Naive thymus-derived CD4-positive, alpha-beta T cell (primary cell): Measurements from ENCODE around the gene PSPH. TPM values are rescaled to one million over a fixed set of nuclear protein-coding genes. Genes with fewer than 3 reads are reported as not detected.
"Not testable (repeated sequence)": the region's sequence is repeated elsewhere in the genome, so short reads cannot be mapped to it uniquely, and the experiment has no call there.

Experiments
- ATAC-seq: fragments of 150-1000 bp; cut with Tn5 transposase; 2 replicates; pipeline ENCODE4 v1.10.0; 2021; ENCODE audit warnings: mild to moderate bottlenecking, moderate library complexity
- CTCF ChIA-PET: fragments of 350-600 bp; sonication (Branson Sonifier 250); formaldehyde crosslinking; loops from one replicate; lab custom pipeline; 2021; ENCODE audit warnings: antibody characterized with exemption; lab: Charles Lee
- POLR2A ChIA-PET: fragments of 350-600 bp; sonication (Branson Sonifier 250); formaldehyde crosslinking; loops from one replicate; lab custom pipeline; 2021; ENCODE audit warnings: antibody characterized with exemption, inconsistent platforms; lab: Charles Lee
- DNase-seq, 9 donors: peaks; one replicate each; pipeline versions ENCODE4 v3.0.0 to v3.0.0-alpha.2; 2020 to 2022; ENCODE audit warnings: mixed read lengths in 1 of 9
- H3K27ac ChIP-seq: one replicate; pipeline ENCODE4 v1.7.0; 2013; ENCODE audit warnings: mild to moderate bottlenecking, low read depth, low read length, moderate library complexity
- H3K27me3 ChIP-seq, 2 donors: one replicate each; pipeline ENCODE4 v1.7.0; 2013; ENCODE audit warnings: low read length in 2 of 2, mild to moderate bottlenecking in 2 of 2, moderate library complexity in 2 of 2; ENCODE audit not compliant: control insufficient read depth in 2 of 2, insufficient read depth in 2 of 2
- H3K36me3 ChIP-seq, 3 experiments: 1 replicate in 2 of 3; 2 replicates in 1 of 3; pipeline ENCODE4 v1.7.0; 2013; ENCODE audit warnings: low read length in 3 of 3, mild to moderate bottlenecking in 3 of 3, moderate library complexity in 1 of 3; ENCODE audit not compliant: insufficient read depth in 3 of 3, control insufficient read depth in 2 of 3
- H3K4me1 ChIP-seq, 2 donors: one replicate each; pipeline ENCODE4 v1.7.0; 2013; ENCODE audit warnings: low read length in 2 of 2, mild to moderate bottlenecking in 2 of 2, moderate library complexity in 1 of 2; ENCODE audit not compliant: control insufficient read depth in 2 of 2, insufficient read depth in 2 of 2
- H3K4me3 ChIP-seq: 2 replicates; pipeline ENCODE4 v1.7.0; 2013; ENCODE audit warnings: mild to moderate bottlenecking, low read length
- H3K9me3 ChIP-seq, 3 experiments: 1 replicate in 2 of 3; 2 replicates in 1 of 3; pipeline ENCODE4 v1.7.0; 2013; ENCODE audit warnings: low read length in 3 of 3; ENCODE audit not compliant: control insufficient read depth in 2 of 3
- H3K27ac Mint-ChIP-seq, 9 donors: one replicate each; pipeline ENCODE4 v1.8.0; 2020 to 2022; ENCODE audit warnings: mixed read lengths in 9 of 9, mild to moderate bottlenecking in 8 of 9, moderate library complexity in 5 of 9, inconsistent platforms in 2 of 9
- H3K27me3 Mint-ChIP-seq, 5 donors: one replicate each; pipeline ENCODE4 v1.8.0; 2021 to 2022; ENCODE audit warnings: mixed read lengths in 5 of 5, mild to moderate bottlenecking in 1 of 5
- H3K36me3 Mint-ChIP-seq, 5 donors: one replicate each; pipeline ENCODE4 v1.8.0; 2020 to 2022; ENCODE audit warnings: mixed read lengths in 5 of 5, mild to moderate bottlenecking in 3 of 5, inconsistent platforms in 1 of 5
- H3K4me1 Mint-ChIP-seq, 7 donors: one replicate each; pipeline ENCODE4 v1.8.0; 2020 to 2022; ENCODE audit warnings: mixed read lengths in 7 of 7, mild to moderate bottlenecking in 3 of 7, inconsistent platforms in 1 of 7
- H3K4me3 Mint-ChIP-seq, 10 donors: one replicate each; pipeline ENCODE4 v1.8.0; 2020 to 2022; ENCODE audit warnings: mild to moderate bottlenecking in 10 of 10, mixed read lengths in 10 of 10, moderate library complexity in 6 of 10, inconsistent platforms in 2 of 10
- H3K9me3 Mint-ChIP-seq, 11 donors: one replicate each; pipeline ENCODE4 v1.8.0; 2020 to 2022; ENCODE audit warnings: mixed read lengths in 11 of 11, mild to moderate bottlenecking in 4 of 11, inconsistent platforms in 1 of 11, moderate library complexity in 1 of 11
- intact Hi-C, 2 donors: fragments of 100-400 bp; cut with micrococcal nuclease; formaldehyde crosslinking; loops; one replicate each; pipeline ENCODE4 v1.15.1; 2023
- polyA plus RNA-seq, 2 donors: library from polyadenylated mRNA; unstranded; fragments of 300-500 nt; fragmentation: Illumina TruSeq; gene quantifications; one replicate each; pipeline ENCODE4 v1.2.3, GENCODE V29; 2021
- total RNA-seq, 6 experiments: library from RNA in 5 of 6; stranded (reverse) in 5 of 6; gene quantifications; 1 replicate in 5 of 6; 2 replicates in 1 of 6; pipeline ENCODE4 v1.2.3 and lab custom pipeline; 2021 to 2026

PSPH gene
- total and polyA plus RNA-seq, 7 experiments from 2014 or later = 3.5 to 10.4 (median 6.5) TPM

GRCh38 chr7:56040730-56041129 lies 10.5 kb downstream of the PSPH start:
- CTCF ChIA-PET = no interaction called here
- H3K4me1 ChIP-seq = no peaks in the 10 kb centered on the region
- peaks cover 0 to 4% (median 0%) of the 10 kb centered on the region in 7 donors for H3K4me1 Mint-ChIP-seq
- no peak overlapping the region for H3K27ac Mint-ChIP-seq
- intact Hi-C loops = no loop called here
- no peak overlapping the region for H3K4me3 ChIP-seq
- H3K27me3 Mint-ChIP-seq = no peaks in the 10 kb centered on the region
- H3K36me3 ChIP-seq = no peaks in the 10 kb centered on the region
- DNase-seq = no peak
- ATAC-seq = no peak
- H3K9me3 ChIP-seq = no peaks in the 10 kb centered on the region
- H3K4me3 Mint-ChIP-seq = no peak overlapping the region
- H3K9me3 Mint-ChIP-seq = no peaks in the 10 kb centered on the region
- no peaks in the 10 kb centered on the region for H3K27me3 ChIP-seq
- no peak overlapping the region for H3K27ac ChIP-seq
- H3K36me3 Mint-ChIP-seq = no peaks in the 10 kb centered on the region
- POLR2A ChIA-PET = no interaction called here

- no peaks in the 10 kb centered on the region for H3K27me3 Mint-ChIP-seq
- H3K4me3 Mint-ChIP-seq = peak overlapping the region; percentile 78 to 96 (median 88)
- no peaks in the 10 kb centered on the region for H3K9me3 Mint-ChIP-seq
- H3K36me3 Mint-ChIP-seq = peaks cover 0 to 2% (median 0%) of the 10 kb centered on the region in 5 donors
- Histone ChIP-seq H3K27ac (peak overlapping the region; percentile 70), H3K27me3 (no peaks in the 10 kb centered on the region), H3K9me3 (no peaks in the 10 kb centered on the region), H3K4me1 (no peaks in the 10 kb centered on the region), H3K4me3 (peak overlapping the region; percentile 63), H3K36me3 (no peaks in the 10 kb centered on the region)
- intact Hi-C loops = loop anchor here (1.0 to 2.0 kb wide), 4 partner anchors 17 to 41 kb away; partner anchors contain the start of genes CCT6A (in 2 of the 2), PSPH (in 2 of the 2) and SUMF2 (in 2 of the 2)
- DNase-seq (peak; percentile 51 to 81 (median 77)), ATAC-seq (peak; percentile 98)
- ChIA-PET POLR2A (interaction anchor here (0.6 to 1.5 kb wide), 5 partner anchors 17 to 669 kb away, joined by 3 to 5 read pairs (median 3); partner anchors contain the start of genes CCT6A, CHCHD2, LANCL2 and PSPH), CTCF (interaction anchor here (0.6 kb wide), 1 partner anchor 137 kb away, joined by 4 read pairs; no protein-coding TSS in a partner anchor)
- H3K4me1 Mint-ChIP-seq = peaks cover 5 to 18% (median 15%) of the 10 kb centered on the region in 7 donors
- H3K27ac Mint-ChIP-seq = peak overlapping the region; percentile 9 to 90 (median 75)
These were observed 17.4 kb downstream of the PSPH start for GRCh38 chr7:56033671-56034432.

GRCh38 chr7:56032578-56032977 lies 18.7 kb downstream of the PSPH start:
- CTCF ChIA-PET, H3K4me3 ChIP-seq, H3K4me1 ChIP-seq, H3K9me3 ChIP-seq, H3K27ac ChIP-seq, DNase-seq, ATAC-seq, H3K36me3 ChIP-seq, H3K27me3 Mint-ChIP-seq, H3K36me3 Mint-ChIP-seq, POLR2A ChIA-PET, H3K27me3 ChIP-seq, H3K9me3 Mint-ChIP-seq: not testable (repeated sequence)
- intact Hi-C loops = loop anchor here in 1 of 2 donors (2.0 kb wide), 2 partner anchors 32 to 42 kb away; partner anchors contain the start of gene SUMF2
- Mint-ChIP-seq H3K4me1 (peaks cover 5 to 18% (median 15%) of the 10 kb centered on the region in 7 donors), H3K27ac (peak overlapping the region in 1 of 9 donors; percentile 56), H3K4me3 (peak overlapping the region in 7 of 10 donors; percentile 5 to 84 (median 33))

GRCh38 chr7:56031556-56031955 lies 19.7 kb downstream of the PSPH start:
- Mint-ChIP-seq H3K4me1 (peaks cover 5 to 18% (median 15%) of the 10 kb centered on the region in 7 donors), H3K27ac (peak overlapping the region in 4 of 9 donors; percentile 11 to 75 (median 35)), H3K4me3 (peak overlapping the region in 3 of 10 donors; percentile 19 to 38 (median 21))
- H3K27me3 Mint-ChIP-seq, ATAC-seq, H3K4me1 ChIP-seq, H3K27me3 ChIP-seq, CTCF ChIA-PET, H3K4me3 ChIP-seq, H3K36me3 ChIP-seq, POLR2A ChIA-PET, H3K27ac ChIP-seq, H3K36me3 Mint-ChIP-seq, DNase-seq, H3K9me3 Mint-ChIP-seq, H3K9me3 ChIP-seq, intact Hi-C loops: not testable (repeated sequence)

- Mint-ChIP-seq H3K27me3 (no peaks in the 10 kb centered on the region), H3K27ac (no peak overlapping the region), H3K4me3 (no peak overlapping the region), H3K4me1 (peaks cover 5 to 18% (median 15%) of the 10 kb centered on the region in 7 donors), H3K36me3 (peaks cover 0 to 8% (median 5%) of the 10 kb centered on the region in 5 donors), H3K9me3 (no peaks in the 10 kb centered on the region)
- H3K27me3 ChIP-seq = no peaks in the 10 kb centered on the region
- no peaks in the 10 kb centered on the region for H3K4me1 ChIP-seq
- DNase-seq = no peak
- H3K27ac ChIP-seq = no peak overlapping the region
- no peaks in the 10 kb centered on the region for H3K36me3 ChIP-seq
- intact Hi-C loops = no loop called here
- H3K9me3 ChIP-seq = no peaks in the 10 kb centered on the region
- ATAC-seq = no peak
- no peak overlapping the region for H3K4me3 ChIP-seq
- ChIA-PET POLR2A (no interaction called here), CTCF (no interaction called here)
These were observed 20.9 kb downstream of the PSPH start for GRCh38 chr7:56030340-56030739.

GRCh38 chr7:56028942-56029630 lies 22.2 kb downstream of the PSPH start:
- CTCF ChIA-PET = interaction anchor here (0.7 to 0.8 kb wide), 2 partner anchors 11 to 23 kb away, joined by 5 read pairs; no protein-coding TSS in a partner anchor
- Histone ChIP-seq H3K4me3 (no peak overlapping the region), H3K27me3 (no peaks in the 10 kb centered on the region), H3K4me1 (no peaks in the 10 kb centered on the region), H3K9me3 (no peaks in the 10 kb centered on the region), H3K36me3 (no peaks in the 10 kb centered on the region), H3K27ac (no peak overlapping the region)
- H3K4me3 Mint-ChIP-seq = no peak overlapping the region
- DNase-seq (no peak), ATAC-seq (no peak)
- H3K27me3 Mint-ChIP-seq = no peaks in the 10 kb centered on the region
- H3K9me3 Mint-ChIP-seq = no peaks in the 10 kb centered on the region
- H3K27ac Mint-ChIP-seq = no peak overlapping the region
- H3K36me3 Mint-ChIP-seq = peaks cover 0 to 9% (median 6%) of the 10 kb centered on the region in 5 donors
- POLR2A ChIA-PET = no interaction called here
- intact Hi-C loops = no loop called here
- H3K4me1 Mint-ChIP-seq = peaks cover 5 to 15% (median 15%) of the 10 kb centered on the region in 7 donors
